Progenitor cell of endocrine pancreas (in vitro differentiated cells): ENCODE measurements around the gene RGS17. TPM values are rescaled to one million over a fixed set of nuclear protein-coding genes. Genes with fewer than 3 reads are reported as not detected.

ENCODE experiments used
- DNase-seq: peaks from one replicate; pipeline ENCODE4 v3.0.0; 2021; ENCODE audit warnings: low spot score; ENCODE audit not compliant: unreplicated experiment
- H3K27ac Mint-ChIP-seq: 2 replicates; pipeline ENCODE4 v1.8.0; 2021; ENCODE audit warnings: mild to moderate bottlenecking, moderate library complexity, mixed read lengths
- H3K27me3 Mint-ChIP-seq: 2 replicates; pipeline ENCODE4 v1.8.0; 2021; ENCODE audit warnings: mixed read lengths
- H3K36me3 Mint-ChIP-seq: 2 replicates; pipeline ENCODE4 v1.8.0; 2022; ENCODE audit warnings: mixed read lengths; ENCODE audit not compliant: insufficient read depth
- H3K4me1 Mint-ChIP-seq: 2 replicates; pipeline ENCODE4 v1.8.0; 2021; ENCODE audit warnings: low read depth, mixed read lengths
- H3K4me3 Mint-ChIP-seq: 2 replicates; pipeline ENCODE4 v1.8.0; 2021; ENCODE audit warnings: low read depth, mild to moderate bottlenecking, moderate library complexity, mixed read lengths
- H3K9me3 Mint-ChIP-seq: 2 replicates; pipeline ENCODE4 v1.8.0; 2021; ENCODE audit warnings: low read depth, mixed read lengths
- CTCF ChIP-seq: fragments of 200-600 bp; sonication (generic); IDR thresholded peaks from one replicate; pipeline ENCODE4 v1.5.0; 2021; ENCODE audit warnings: antibody characterized with exemption, mild to moderate bottlenecking; ENCODE audit not compliant: unreplicated experiment
- total RNA-seq: library from RNA; stranded (reverse); gene quantifications from 2 replicates; pipeline ENCODE4 v1.2.1, GENCODE V29; 2021

RGS17 gene
- total RNA-seq, 1 donor from 2014 or later, result 2.6 TPM

DNA sequence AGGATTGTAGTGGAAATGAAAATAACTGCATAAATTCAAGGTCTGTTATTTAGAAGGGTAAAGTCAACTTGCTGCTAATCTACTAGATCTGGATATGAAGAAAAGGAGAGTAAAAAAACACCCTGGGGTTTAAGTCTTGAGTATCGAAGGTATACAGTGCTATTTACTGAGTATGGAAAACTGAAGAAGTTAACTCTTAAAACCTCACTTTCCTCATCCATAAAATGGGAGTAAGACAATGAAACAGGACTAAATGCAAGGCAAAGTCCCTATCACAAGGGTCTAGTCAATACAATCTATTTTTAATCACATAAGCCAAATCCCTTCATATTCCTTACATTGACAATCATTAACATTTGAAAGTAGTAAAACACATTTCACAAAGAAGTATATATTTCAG is 150.4 kb downstream of the RGS17 start:
- no peak overlapping the region for H3K27ac Mint-ChIP-seq

DNA sequence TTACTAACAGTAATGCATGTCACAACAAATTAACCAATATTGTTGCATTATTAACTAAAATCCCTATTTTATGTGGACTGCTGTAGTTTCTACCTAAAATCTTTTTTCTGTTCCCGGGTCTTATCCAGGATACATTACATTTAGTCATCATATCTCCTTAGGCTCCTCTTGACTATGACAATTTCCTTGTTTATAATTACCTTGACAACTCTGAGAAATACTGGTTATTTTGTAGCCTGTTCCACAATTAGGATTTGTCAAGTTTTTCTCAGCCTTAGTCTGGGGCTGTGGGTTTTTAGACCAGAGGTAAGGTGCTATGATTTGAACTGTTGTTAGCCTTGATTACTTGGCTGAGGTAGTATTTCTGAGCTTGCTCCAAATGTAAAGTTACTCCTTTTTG is 152.0 kb downstream of the RGS17 start:
- no peak for DNase-seq
- no peaks in the 10 kb centered on the region for H3K27me3 Mint-ChIP-seq

More for the DNA sequence above, 150.4 kb downstream of the RGS17 start:
- H3K27me3 Mint-ChIP-seq, result no peaks in the 10 kb centered on the region
- peak overlapping the region; percentile 61 for H3K4me3 Mint-ChIP-seq
- H3K36me3 Mint-ChIP-seq, result no peaks in the 10 kb centered on the region
- no peaks in the 10 kb centered on the region for H3K9me3 Mint-ChIP-seq
- no peak for DNase-seq
- no peak for TF ChIP-seq CTCF
- H3K4me1 Mint-ChIP-seq, result peaks cover 36% of the 10 kb centered on the region

GRCh38 chr6:152978058-152978457 is 153.0 kb downstream of the RGS17 start:
- H3K4me1 Mint-ChIP-seq, result peaks cover 25% of the 10 kb centered on the region
- no peak for DNase-seq
- no peaks in the 10 kb centered on the region for H3K9me3 Mint-ChIP-seq
- no peaks in the 10 kb centered on the region for H3K27me3 Mint-ChIP-seq
- no peak overlapping the region for H3K27ac Mint-ChIP-seq
- H3K36me3 Mint-ChIP-seq, result peaks cover 15% of the 10 kb centered on the region
- no peak overlapping the region for H3K4me3 Mint-ChIP-seq
- no peak for TF ChIP-seq CTCF

More for the DNA sequence above, 152.0 kb downstream of the RGS17 start:
- no peaks in the 10 kb centered on the region for H3K9me3 Mint-ChIP-seq
- no peak overlapping the region for H3K4me3 Mint-ChIP-seq
- H3K36me3 Mint-ChIP-seq, result peaks cover 8% of the 10 kb centered on the region
- H3K4me1 Mint-ChIP-seq, result peaks cover 28% of the 10 kb centered on the region
- no peak for TF ChIP-seq CTCF
- H3K27ac Mint-ChIP-seq, result no peak overlapping the region

- TF ChIP-seq CTCF, result no peak
- H3K9me3 Mint-ChIP-seq, result no peaks in the 10 kb centered on the region
- DNase-seq, result no peak
- peaks cover 25% of the 10 kb centered on the region for H3K4me1 Mint-ChIP-seq
- no peak overlapping the region for H3K4me3 Mint-ChIP-seq
- peaks cover 15% of the 10 kb centered on the region for H3K36me3 Mint-ChIP-seq
- no peak overlapping the region for H3K27ac Mint-ChIP-seq
- no peaks in the 10 kb centered on the region for H3K27me3 Mint-ChIP-seq
Observed at GRCh38 chr6:152977556-152977955, 153.5 kb downstream of the RGS17 start.

DNA sequence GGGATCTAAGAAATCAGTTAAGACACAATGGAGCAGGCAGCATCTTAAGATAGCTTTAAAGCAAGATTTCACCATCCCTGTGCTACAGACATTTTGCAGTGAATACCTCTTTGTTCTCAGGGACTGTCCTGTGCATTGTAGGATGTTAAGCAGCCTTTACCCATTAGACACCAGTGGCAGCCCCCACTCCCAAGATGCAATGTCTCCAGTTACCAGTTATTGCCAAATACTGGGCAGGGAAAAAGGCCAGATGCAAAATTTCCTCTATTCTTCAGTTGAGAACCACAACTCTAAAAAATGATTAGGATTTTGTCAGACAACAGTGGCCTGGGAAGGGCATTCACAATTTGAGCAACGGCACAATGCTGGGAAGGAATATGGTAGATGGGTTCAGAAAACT is 154.3 kb downstream of the RGS17 start:
- Mint-ChIP-seq H3K27ac (no peak overlapping the region), H3K9me3 (no peaks in the 10 kb centered on the region)

More for the DNA sequence above, 154.3 kb downstream of the RGS17 start:
- no peaks in the 10 kb centered on the region for H3K27me3 Mint-ChIP-seq
- H3K4me3 Mint-ChIP-seq, result no peak overlapping the region
- no peak for DNase-seq
- peaks cover 22% of the 10 kb centered on the region for H3K4me1 Mint-ChIP-seq
- H3K36me3 Mint-ChIP-seq, result peaks cover 19% of the 10 kb centered on the region
- TF ChIP-seq CTCF, result no peak
